ENCODE measurements around the gene INKA1.
A peak's percentile ranks its signal among the peaks of the same experiment; 100 is the strongest.
"Not testable (repeated sequence)": the region's sequence is repeated elsewhere in the genome, so short reads cannot be mapped to it uniquely, and the experiment has no call there.

The INKA1 gene

GRCh38 chr3:49813497-49814174 is 10.6 kb downstream of the INKA1 start, which contains the start of gene UBA7:
UBA7 (minus strand) TSS chr3:49813953; CDS start chr3:49813787, 166 bp downstream.
- DNase-seq: peak; percentile 90

GRCh38 chr3:49823131-49823530 is 20.1 kb downstream of the INKA1 start:
- DNase-seq: not testable (repeated sequence)

DNA sequence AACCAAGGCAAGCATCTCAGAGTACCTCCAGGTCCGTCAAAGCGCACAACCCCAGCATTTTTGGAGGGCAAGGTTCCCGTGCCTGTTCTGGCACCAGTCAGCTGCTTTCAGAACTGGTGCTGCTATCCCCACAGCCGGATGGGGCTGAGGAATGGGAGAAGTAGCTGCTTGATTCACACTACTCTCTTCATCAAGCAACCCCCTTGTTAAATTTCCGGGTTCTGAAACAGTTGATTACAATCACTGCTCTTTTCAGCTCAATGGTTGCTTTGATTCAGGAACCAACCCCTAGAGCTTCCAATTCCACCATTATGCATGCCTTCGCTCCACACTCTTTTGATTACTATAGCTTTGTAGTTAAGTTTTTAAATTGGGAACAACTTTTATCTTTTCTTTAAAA is 23.0 kb downstream of the INKA1 start:
- DNase-seq: no peak

- no peak for DNase-seq
Observed at GRCh38 chr3:49831341-49831740, 28.3 kb downstream of the INKA1 start.

DNA sequence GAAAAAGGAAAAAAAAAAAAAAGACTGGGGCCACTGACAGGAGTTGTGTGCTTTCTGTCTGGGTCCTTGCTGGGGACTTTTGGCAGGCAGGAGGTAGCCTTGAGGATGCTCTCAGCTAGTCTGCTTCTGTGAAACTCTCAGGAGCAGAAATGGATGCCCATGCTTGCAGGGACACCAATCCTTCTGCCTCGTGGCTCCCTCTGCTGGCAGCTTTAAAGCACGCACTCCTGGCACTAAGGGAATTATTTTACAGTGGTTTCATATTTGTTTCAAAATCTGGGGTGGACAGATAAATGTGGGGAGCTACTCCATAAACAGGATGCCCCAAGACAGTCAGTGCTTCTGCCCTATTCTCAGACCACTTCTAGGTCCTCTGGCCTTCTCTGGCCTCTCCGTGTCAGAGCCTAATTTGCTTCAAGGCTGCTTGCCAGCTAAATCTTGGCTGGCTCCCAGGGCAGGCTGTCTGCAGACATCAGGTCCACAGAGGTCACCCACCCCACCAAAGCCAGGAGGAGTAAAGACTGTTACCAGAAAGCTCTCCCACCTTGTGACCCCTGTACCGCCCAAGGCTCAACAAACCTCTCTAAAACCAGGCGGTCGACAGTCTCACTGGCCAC is 36.2 kb downstream of the INKA1 start:
- peak; percentile 88 for DNase-seq

DNA sequence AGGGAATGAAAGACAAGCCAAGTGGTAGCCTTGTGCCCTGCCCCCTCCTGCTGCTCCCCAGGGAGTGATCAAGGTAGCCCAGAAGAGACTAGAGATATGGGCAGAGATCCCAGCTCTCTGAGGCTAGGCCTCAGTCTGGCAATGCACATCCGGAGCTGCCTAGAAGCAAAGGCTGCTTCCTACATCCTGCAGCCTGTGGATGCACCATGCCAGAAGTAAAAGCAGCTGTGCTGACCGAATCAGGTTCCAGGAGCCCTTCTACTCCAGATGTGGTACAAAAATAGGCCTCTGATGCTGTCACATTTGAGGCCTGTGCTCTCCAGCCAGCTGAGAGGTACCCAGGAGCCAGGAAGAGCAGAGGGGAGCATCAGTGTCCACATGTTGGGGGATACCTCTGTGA is 37.3 kb downstream of the INKA1 start:
- no peak for DNase-seq

DNA sequence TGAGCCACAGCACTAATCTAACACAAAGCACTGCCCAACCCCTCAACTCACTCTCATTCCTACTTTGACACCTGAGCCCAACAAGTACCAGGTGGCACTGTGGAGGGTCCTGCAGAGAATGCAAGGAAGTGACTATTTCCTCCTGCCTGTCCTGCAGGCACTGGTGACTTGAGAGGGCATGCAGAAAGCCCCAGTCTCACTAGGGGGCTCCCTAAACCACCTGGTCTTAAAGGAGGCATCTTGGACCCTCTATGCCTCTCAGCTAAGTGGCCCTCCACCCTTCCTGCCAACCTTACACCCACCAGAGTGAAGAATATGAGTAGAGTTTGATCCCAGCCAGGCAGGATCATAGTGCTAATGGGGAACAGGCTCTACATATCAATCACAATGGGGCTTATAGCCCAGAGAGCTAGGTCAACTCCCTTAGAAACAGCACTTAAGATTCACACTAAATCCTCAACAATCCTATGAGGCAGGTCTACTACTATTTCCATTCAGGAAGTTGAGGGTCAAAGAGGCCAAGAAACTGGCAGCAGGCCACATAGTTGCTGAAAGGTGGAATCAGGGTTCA is 38.1 kb downstream of the INKA1 start:
- DNase-seq: no peak

DNA sequence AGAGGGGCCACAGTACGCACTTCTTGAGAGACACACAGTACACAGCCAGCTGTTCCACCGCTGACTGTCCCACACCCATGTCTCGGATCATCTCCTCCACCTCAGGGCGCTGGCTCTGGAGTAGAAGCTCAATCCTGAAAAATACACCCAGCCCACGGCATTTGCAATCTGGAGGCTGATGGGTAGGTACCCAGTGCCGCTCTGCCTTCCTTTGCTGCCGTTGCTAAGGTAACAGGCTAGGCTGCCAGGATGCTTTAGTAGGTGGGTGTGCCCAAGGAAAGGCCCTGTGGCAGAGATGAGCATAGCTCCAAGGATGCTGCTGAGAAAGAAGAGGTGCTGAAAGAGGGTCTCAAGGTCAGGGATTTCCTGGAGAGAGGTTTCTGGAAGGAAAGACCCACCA is 38.7 kb downstream of the INKA1 start:
- DNase-seq: no peak

GRCh38 chr3:49842843-49843517 is 39.9 kb downstream of the INKA1 start:
- DNase-seq: no peak

GRCh38 chr3:49844464-49845183 is 41.6 kb downstream of the INKA1 start:
- no peak for DNase-seq

GRCh38 chr3:49845694-49846093 is 42.6 kb downstream of the INKA1 start:
- DNase-seq: no peak

Measured in suppressor macrophage treated with lipopolysaccharide for 4 hours (primary cell).